H4 (cell line): ENCODE measurements around the gene HDAC5. TPM values are rescaled to one million over a fixed set of nuclear protein-coding genes. Genes with fewer than 3 reads are reported as not detected.

Experiments
- DNase-seq: peaks from one replicate; pipeline ENCODE4 v3.0.0-alpha.2; 2015; ENCODE audit warnings: low spot score
- total RNA-seq: library from RNA; depleted of rRNA; stranded (reverse); fragments of >200 nt; shearing (Covaris generic); gene quantifications from 2 replicates; pipeline ENCODE4 v1.2.3, GENCODE V29; 2014; rRNA removed

Gene HDAC5
- total RNA-seq, 1 experiment from 2014 or later = 13.7 TPM

GRCh38 chr17:44029736-44030135 lies 93.7 kb downstream of the HDAC5 start:
- DNase-seq = no peak

Other genes with a start within 250 kb of the HDAC5 start
- 1.2 and 1.8 TPM in 2 replicates for gene MPP2, start 216.1 kb downstream of the HDAC5 start, total RNA-seq
- gene PPY, start 181.2 kb downstream of the HDAC5 start, total RNA-seq = not detected in 2 replicates
- gene PYY, start 169.7 kb downstream of the HDAC5 start, total RNA-seq = 0.17 TPM in 1 of 2 replicates, not detected in the other
- gene NAGS, start 119.0 kb downstream of the HDAC5 start, total RNA-seq = 1.0 and 3.1 TPM in 2 replicates
- 45.9 and 54.9 TPM in 2 replicates for gene TMEM101, start 108.7 kb downstream of the HDAC5 start, total RNA-seq
- gene LSM12, start 57.0 kb downstream of the HDAC5 start, total RNA-seq = 62.2 and 65.0 TPM in 2 replicates
- 51.0 and 71.2 TPM in 2 replicates for gene G6PC3, start 52.9 kb downstream of the HDAC5 start, total RNA-seq
- 4.0 and 7.0 TPM in 2 replicates for gene HROB, start 18.3 kb upstream of the HDAC5 start, total RNA-seq
- not detected in 2 replicates for gene ASB16, start 47.1 kb upstream of the HDAC5 start, total RNA-seq
- gene TMUB2, start 63.3 kb upstream of the HDAC5 start, total RNA-seq = 16.4 and 19.1 TPM in 2 replicates
- gene ATXN7L3, start 76.2 kb upstream of the HDAC5 start, total RNA-seq = 26.6 and 33.0 TPM in 2 replicates
- 36.4 and 40.3 TPM in 2 replicates for gene UBTF, start 96.0 kb upstream of the HDAC5 start, total RNA-seq
- not detected in 2 replicates for gene SLC4A1, start 144.5 kb upstream of the HDAC5 start, total RNA-seq
- not detected in 2 replicates for gene RUNDC3A, start 185.0 kb upstream of the HDAC5 start, total RNA-seq
- 90.3 and 108 TPM in 2 replicates for gene SLC25A39, start 201.2 kb upstream of the HDAC5 start, total RNA-seq
- 97.6 and 134 TPM in 2 replicates for gene GRN, start 221.7 kb upstream of the HDAC5 start, total RNA-seq
- 3.4 and 6.5 TPM in 2 replicates for gene FAM171A2, start 240.2 kb upstream of the HDAC5 start, total RNA-seq